HepG2 (cell line): ENCODE measurements around the gene ART1. TPM values are rescaled to one million over a fixed set of nuclear protein-coding genes. Genes with fewer than 3 reads are reported as not detected.

Experiments used
- AHR ChIP-seq: IDR thresholded peaks from 2 replicates; pipeline ENCODE4 v1.6.1; 2018; ENCODE audit warnings: missing genetic modification reagents, missing compliant biosample characterization
- BRD4 ChIP-seq: sonication (generic); formaldehyde crosslinking; IDR thresholded peaks from 2 replicates; pipeline ENCODE4 v1.4.0; 2020; ENCODE audit warnings: missing genetic modification reagents
- EEA1 ChIP-seq: sonication (generic); formaldehyde crosslinking; IDR thresholded peaks from 2 replicates; pipeline ENCODE4 v1.5.1; 2020; ENCODE audit warnings: mild to moderate bottlenecking, missing genetic modification reagents, borderline replicate concordance
- GATAD1 ChIP-seq: IDR thresholded peaks from 2 replicates; pipeline ENCODE4 v1.6.1; 2016; ENCODE audit warnings: missing genetic modification reagents, missing compliant biosample characterization
- MTA3 ChIP-seq: sonication (generic); formaldehyde crosslinking; IDR thresholded peaks from 2 replicates; pipeline ENCODE4 v1.4.0; 2020; ENCODE audit warnings: missing genetic modification reagents
- RELA ChIP-seq: sonication (generic); formaldehyde crosslinking; IDR thresholded peaks from 2 replicates; pipeline ENCODE4 v1.4.0; 2020; ENCODE audit warnings: missing genetic modification reagents
- SNRNP70 ChIP-seq: fragments of 200-400 bp; formaldehyde crosslinking; IDR thresholded peaks from 2 replicates; pipeline ENCODE4 v1.6.1; 2017; ENCODE audit warnings: mild to moderate bottlenecking, low read depth, low read length, moderate library complexity
- ZNF180 ChIP-seq: sonication (generic); formaldehyde crosslinking; IDR thresholded peaks from 2 replicates; pipeline ENCODE4 v1.4.0; 2020; ENCODE audit warnings: low read depth, missing genetic modification reagents, borderline replicate concordance
- ZNF3 ChIP-seq: IDR thresholded peaks from 2 replicates; pipeline ENCODE4 v1.7.0; 2017; ENCODE audit warnings: inconsistent platforms
- ZNF629 ChIP-seq: sonication (generic); formaldehyde crosslinking; conservative IDR thresholded peaks from 2 replicates; pipeline ENCODE4 v1.5.0; 2020; ENCODE audit warnings: missing genetic modification reagents
- ZNF660 ChIP-seq: sonication (generic); formaldehyde crosslinking; IDR thresholded peaks from 2 replicates; pipeline ENCODE4 v1.5.1; 2020; ENCODE audit warnings: mild to moderate bottlenecking, low read depth, missing genetic modification reagents, borderline replicate concordance
- polyA plus RNA-seq, 8 experiments: library from polyadenylated mRNA; depleted of rRNA in 3 of 8; stranded (reverse) in 7 of 8; unstranded in 1 of 8; fragments of >200 nt; fragmentation: Illumina TruSeq in 4 of 8; extraction: Trizol in 4 of 8; gene quantifications; 2 replicates each; pipeline versions ENCODE4 v1.2.1 to v1.2.3, GENCODE V29; 2011 to 2016; ENCODE audit warnings: low read depth in 4 of 8, missing spikeins in 1 of 8, mixed read lengths in 1 of 8; ENCODE audit not compliant: insufficient read depth in 1 of 8
- total RNA-seq, 5 experiments: library from RNA; depleted of rRNA; stranded (reverse); fragments of >200 nt; fragmentation: Illumina TruSeq; extraction: Trizol; gene quantifications; 2 replicates each; pipeline ENCODE4 v1.2.3, GENCODE V29; 2016; ENCODE audit warnings: low read depth in 1 of 5
- TF ChIP-seq, protein P1 (sequence below): sonication (generic); formaldehyde crosslinking; IDR thresholded peaks from 2 replicates; pipeline ENCODE4 v1.4.0; 2020; ENCODE audit warnings: missing genetic modification reagents
- TF ChIP-seq, protein P2 (sequence below): sonication (generic); formaldehyde crosslinking; IDR thresholded peaks from 2 replicates; pipeline ENCODE4 v1.4.0; 2020; ENCODE audit warnings: missing genetic modification reagents
- TF ChIP-seq, protein P3 (sequence below): sonication (generic); formaldehyde crosslinking; IDR thresholded peaks from 2 replicates; pipeline ENCODE4 v1.4.0; 2020; ENCODE audit warnings: mild to moderate bottlenecking, low read depth, missing genetic modification reagents
- TF ChIP-seq, protein P4 (sequence below): sonication (generic); formaldehyde crosslinking; IDR thresholded peaks from 2 replicates; pipeline ENCODE4 v1.9.0; 2021; ENCODE audit warnings: missing genetic modification reagents, borderline replicate concordance

The ART1 gene
- total and polyA plus RNA-seq, 2 of the 13 experiments (the other 11 are each of a cell fraction or from before 2014, with no cell fraction given): not detected

DNA sequence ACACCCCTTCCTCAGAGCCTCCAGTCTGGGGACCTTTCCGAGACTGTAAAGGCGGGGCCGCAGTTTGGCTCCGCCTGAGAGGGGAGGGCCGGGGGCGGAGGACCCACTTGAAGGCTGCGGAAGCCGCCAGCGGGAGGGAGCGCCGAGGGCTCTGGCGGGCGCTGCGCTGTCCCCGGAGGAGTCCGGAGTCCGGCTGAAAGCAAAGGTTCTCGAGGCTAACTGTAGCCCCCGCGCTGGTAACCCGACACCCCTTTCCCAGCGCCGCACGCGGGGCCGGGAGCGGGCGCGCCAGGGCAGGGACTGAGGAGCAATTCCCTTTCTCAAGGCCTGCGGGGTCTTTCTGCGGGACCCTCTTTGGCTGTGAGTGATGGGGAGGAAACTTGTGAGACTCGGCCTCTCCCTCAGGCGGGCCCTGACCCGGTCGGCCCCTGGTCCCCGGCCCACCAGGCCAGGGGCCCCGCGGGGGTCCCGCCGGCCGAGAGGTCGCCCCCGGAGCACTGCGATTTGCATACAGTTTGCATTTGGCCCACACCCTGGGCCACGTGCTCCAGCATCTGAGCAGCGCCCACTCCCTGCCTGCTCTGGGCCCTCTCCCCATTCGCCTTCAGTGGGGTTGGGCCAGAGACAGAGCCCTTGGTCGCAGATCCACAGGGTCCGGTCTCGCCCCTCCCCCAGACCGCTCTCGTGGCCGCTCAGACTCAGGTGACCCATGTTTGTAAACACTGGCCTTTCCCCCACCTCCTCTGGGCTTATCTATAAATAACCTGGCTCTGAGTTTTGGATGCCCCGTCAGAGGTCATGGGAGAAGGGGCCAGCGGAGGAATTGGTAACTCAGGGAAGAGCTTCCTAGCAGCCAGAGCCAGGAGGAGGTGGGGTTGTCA lies 2.6 kb upstream of the ART1 start (continued):
- TF ChIP-seq, protein P1, sequence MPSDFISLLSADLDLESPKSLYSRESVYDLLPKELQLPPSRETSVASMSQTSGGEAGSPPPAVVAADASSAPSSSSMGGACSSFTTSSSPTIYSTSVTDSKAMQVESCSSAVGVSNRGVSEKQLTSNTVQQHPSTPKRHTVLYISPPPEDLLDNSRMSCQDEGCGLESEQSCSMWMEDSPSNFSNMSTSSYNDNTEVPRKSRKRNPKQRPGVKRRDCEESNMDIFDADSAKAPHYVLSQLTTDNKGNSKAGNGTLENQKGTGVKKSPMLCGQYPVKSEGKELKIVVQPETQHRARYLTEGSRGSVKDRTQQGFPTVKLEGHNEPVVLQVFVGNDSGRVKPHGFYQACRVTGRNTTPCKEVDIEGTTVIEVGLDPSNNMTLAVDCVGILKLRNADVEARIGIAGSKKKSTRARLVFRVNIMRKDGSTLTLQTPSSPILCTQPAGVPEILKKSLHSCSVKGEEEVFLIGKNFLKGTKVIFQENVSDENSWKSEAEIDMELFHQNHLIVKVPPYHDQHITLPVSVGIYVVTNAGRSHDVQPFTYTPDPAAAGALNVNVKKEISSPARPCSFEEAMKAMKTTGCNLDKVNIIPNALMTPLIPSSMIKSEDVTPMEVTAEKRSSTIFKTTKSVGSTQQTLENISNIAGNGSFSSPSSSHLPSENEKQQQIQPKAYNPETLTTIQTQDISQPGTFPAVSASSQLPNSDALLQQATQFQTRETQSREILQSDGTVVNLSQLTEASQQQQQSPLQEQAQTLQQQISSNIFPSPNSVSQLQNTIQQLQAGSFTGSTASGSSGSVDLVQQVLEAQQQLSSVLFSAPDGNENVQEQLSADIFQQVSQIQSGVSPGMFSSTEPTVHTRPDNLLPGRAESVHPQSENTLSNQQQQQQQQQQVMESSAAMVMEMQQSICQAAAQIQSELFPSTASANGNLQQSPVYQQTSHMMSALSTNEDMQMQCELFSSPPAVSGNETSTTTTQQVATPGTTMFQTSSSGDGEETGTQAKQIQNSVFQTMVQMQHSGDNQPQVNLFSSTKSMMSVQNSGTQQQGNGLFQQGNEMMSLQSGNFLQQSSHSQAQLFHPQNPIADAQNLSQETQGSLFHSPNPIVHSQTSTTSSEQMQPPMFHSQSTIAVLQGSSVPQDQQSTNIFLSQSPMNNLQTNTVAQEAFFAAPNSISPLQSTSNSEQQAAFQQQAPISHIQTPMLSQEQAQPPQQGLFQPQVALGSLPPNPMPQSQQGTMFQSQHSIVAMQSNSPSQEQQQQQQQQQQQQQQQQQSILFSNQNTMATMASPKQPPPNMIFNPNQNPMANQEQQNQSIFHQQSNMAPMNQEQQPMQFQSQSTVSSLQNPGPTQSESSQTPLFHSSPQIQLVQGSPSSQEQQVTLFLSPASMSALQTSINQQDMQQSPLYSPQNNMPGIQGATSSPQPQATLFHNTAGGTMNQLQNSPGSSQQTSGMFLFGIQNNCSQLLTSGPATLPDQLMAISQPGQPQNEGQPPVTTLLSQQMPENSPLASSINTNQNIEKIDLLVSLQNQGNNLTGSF (CRISPR knock-in tag): no peak
- TF ChIP-seq ZNF660 (no peak), ZNF180 (CRISPR knock-in tag) (no peak), MTA3 (CRISPR knock-in tag) (no peak), RELA (CRISPR knock-in tag) (no peak), SNRNP70 (no peak), ZNF3 (CRISPR knock-in tag) (no peak), GATAD1 (0 out of 2 replicates have a peak, but pooled peaks have one; percentile 9), BRD4 (no peak), ZNF629 (CRISPR knock-in tag) (0 out of 2 replicates have a peak, but pooled peaks have one; percentile 16), AHR (CRISPR knock-in tag) (no peak), EEA1 (no peak; the same call in 1 of the 2 replicates)
- TF ChIP-seq, protein P2, sequence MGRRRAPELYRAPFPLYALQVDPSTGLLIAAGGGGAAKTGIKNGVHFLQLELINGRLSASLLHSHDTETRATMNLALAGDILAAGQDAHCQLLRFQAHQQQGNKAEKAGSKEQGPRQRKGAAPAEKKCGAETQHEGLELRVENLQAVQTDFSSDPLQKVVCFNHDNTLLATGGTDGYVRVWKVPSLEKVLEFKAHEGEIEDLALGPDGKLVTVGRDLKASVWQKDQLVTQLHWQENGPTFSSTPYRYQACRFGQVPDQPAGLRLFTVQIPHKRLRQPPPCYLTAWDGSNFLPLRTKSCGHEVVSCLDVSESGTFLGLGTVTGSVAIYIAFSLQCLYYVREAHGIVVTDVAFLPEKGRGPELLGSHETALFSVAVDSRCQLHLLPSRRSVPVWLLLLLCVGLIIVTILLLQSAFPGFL: no peak
- TF ChIP-seq, protein P3, sequence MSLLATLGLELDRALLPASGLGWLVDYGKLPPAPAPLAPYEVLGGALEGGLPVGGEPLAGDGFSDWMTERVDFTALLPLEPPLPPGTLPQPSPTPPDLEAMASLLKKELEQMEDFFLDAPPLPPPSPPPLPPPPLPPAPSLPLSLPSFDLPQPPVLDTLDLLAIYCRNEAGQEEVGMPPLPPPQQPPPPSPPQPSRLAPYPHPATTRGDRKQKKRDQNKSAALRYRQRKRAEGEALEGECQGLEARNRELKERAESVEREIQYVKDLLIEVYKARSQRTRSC (CRISPR knock-in tag): no peak
- TF ChIP-seq, protein P4, sequence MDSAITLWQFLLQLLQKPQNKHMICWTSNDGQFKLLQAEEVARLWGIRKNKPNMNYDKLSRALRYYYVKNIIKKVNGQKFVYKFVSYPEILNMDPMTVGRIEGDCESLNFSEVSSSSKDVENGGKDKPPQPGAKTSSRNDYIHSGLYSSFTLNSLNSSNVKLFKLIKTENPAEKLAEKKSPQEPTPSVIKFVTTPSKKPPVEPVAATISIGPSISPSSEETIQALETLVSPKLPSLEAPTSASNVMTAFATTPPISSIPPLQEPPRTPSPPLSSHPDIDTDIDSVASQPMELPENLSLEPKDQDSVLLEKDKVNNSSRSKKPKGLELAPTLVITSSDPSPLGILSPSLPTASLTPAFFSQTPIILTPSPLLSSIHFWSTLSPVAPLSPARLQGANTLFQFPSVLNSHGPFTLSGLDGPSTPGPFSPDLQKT: no peak
